Mucosa of descending colon (tissue), 3 donors: Measurements from ENCODE around the gene MAN2A2. TPM values are rescaled to one million over a fixed set of nuclear protein-coding genes. Genes with fewer than 3 reads are reported as not detected.

Experiments used
- ATAC-seq: fragments of 200-7000 bp; cut with Tn5 transposase; one replicate; pipeline ENCODE4 v1.9.1; 2020; ENCODE audit warnings: mild to moderate bottlenecking, moderate library complexity
- DNase-seq, 3 donors: peaks; one replicate each; pipeline ENCODE4 v3.0.0-alpha.2; 2020
- H3K36me3 ChIP-seq: fragments of 200-600 bp; one replicate; pipeline ENCODE4 v1.8.0; 2021; ENCODE audit warnings: low read depth, mild to moderate bottlenecking
- H3K4me1 ChIP-seq: fragments of 200-600 bp; one replicate; pipeline ENCODE4 v1.8.0; 2021; ENCODE audit warnings: low read depth, mild to moderate bottlenecking
- H3K4me3 ChIP-seq: fragments of 200-600 bp; one replicate; pipeline ENCODE4 v1.8.0; 2021; ENCODE audit warnings: mild to moderate bottlenecking
- H3K9me3 ChIP-seq: fragments of 200-600 bp; one replicate; pipeline ENCODE4 v1.8.0; 2021; ENCODE audit warnings: mild to moderate bottlenecking
- CTCF ChIP-seq: fragments of 200-600 bp; IDR thresholded peaks from one replicate; pipeline ENCODE4 v1.8.0; 2022; ENCODE audit warnings: antibody characterized with exemption, mild to moderate bottlenecking
- intact Hi-C, 2 donors: fragments of 100-400 bp; cut with DNase I in 1 of 2; cut with micrococcal nuclease in 1 of 2; formaldehyde crosslinking; loops; one replicate each; pipeline versions ENCODE4 v1.11.0 to v1.11.1; 2022; cut with DNase I, micrococcal nuclease
- total RNA-seq, 3 donors: library from RNA; stranded (reverse); fragmentation: NEBNext Ultra II Directional in 2 of 3; extraction: Animal tissue kit (Norgen Biotek cat#: 25700) in 2 of 3; gene quantifications; one replicate each; pipeline versions ENCODE4 v1.2.1 to v1.2.4, GENCODE V29; 2021 to 2023
- donor health status: DM: no; HTN: no; CAD: no; lungs with moderate emphysema.
- donor health status: DM: no; HTN: no; CAD: no.
- donor health status: DM: no; HTN: yes; CAD: no.

MAN2A2 gene
- total RNA-seq, 3 donors from 2014 or later: 50.9 to 75.8 (median 75.3) TPM

GRCh38 chr15:90860450-90860849 lies 42.7 kb upstream of the MAN2A2 start:
- intact Hi-C loops: no loop called here
- ATAC-seq: peak; percentile 22
- no peak for TF ChIP-seq CTCF
- no peak for DNase-seq
- Histone ChIP-seq H3K4me3 (no peak overlapping the region), H3K4me1 (peaks cover 6% of the 10 kb centered on the region), H3K36me3 (no peaks in the 10 kb centered on the region), H3K9me3 (no peaks in the 10 kb centered on the region)

- Histone ChIP-seq H3K4me3 (no peak overlapping the region), H3K36me3 (no peaks in the 10 kb centered on the region), H3K9me3 (no peaks in the 10 kb centered on the region), H3K4me1 (peaks cover 6% of the 10 kb centered on the region)
- intact Hi-C loops: no loop called here
- no peak for TF ChIP-seq CTCF
- ATAC-seq: peak; percentile 76
- no peak for DNase-seq
These were observed 42.0 kb upstream of the MAN2A2 start for GRCh38 chr15:90860942-90861675.

GRCh38 chr15:90862487-90862886 lies 40.6 kb upstream of the MAN2A2 start:
- DNase-seq (no peak), ATAC-seq (no peak)
- intact Hi-C loops: no loop called here
- H3K4me1 ChIP-seq: peaks cover 3% of the 10 kb centered on the region
- no peak overlapping the region for H3K4me3 ChIP-seq
- H3K9me3 ChIP-seq: no peaks in the 10 kb centered on the region
- H3K36me3 ChIP-seq: no peaks in the 10 kb centered on the region
- TF ChIP-seq CTCF: no peak

- Histone ChIP-seq H3K36me3 (no peaks in the 10 kb centered on the region), H3K4me1 (peaks cover 3% of the 10 kb centered on the region), H3K4me3 (no peak overlapping the region), H3K9me3 (no peaks in the 10 kb centered on the region)
- intact Hi-C loops: no loop called here
- DNase-seq (no peak), ATAC-seq (no peak)
- no peak for TF ChIP-seq CTCF
These were observed 39.9 kb upstream of the MAN2A2 start for GRCh38 chr15:90862964-90863778.

GRCh38 chr15:90863987-90864386 lies 39.1 kb upstream of the MAN2A2 start:
- Histone ChIP-seq H3K4me1 (peaks cover 3% of the 10 kb centered on the region), H3K9me3 (no peaks in the 10 kb centered on the region), H3K36me3 (no peaks in the 10 kb centered on the region), H3K4me3 (no peak overlapping the region)
- no peak for TF ChIP-seq CTCF
- ATAC-seq (no peak), DNase-seq (no peak)
- intact Hi-C loops: no loop called here
